ENCODE results near the gene NPAS3.

DNA sequence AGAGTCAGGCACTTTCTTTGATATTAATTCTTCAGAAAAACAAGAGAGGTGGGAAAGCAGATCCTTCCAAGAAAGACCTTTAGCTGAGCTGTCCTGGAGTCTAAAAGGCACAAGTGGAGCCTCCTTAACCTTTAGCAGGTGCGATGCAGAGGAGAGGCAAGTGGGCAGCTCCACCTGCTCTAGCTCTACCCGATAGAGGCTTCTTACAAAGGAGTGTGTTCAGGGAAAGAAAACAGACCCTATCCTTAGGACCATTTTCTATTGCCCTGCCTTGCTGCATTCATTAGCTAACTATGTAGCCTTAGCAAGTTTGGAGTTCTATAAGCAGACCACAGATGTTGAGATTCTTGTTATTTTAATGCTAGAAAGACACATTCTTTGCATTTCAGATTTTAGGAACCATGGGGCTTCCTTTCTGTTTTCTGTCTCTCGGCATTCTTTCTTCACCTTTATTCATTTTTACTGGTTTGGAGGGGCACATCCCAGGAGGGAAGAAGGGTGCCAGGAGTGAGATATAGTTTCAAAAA, 797.7 kb downstream of the NPAS3 start:
- TF ChIP-seq, protein P1, sequence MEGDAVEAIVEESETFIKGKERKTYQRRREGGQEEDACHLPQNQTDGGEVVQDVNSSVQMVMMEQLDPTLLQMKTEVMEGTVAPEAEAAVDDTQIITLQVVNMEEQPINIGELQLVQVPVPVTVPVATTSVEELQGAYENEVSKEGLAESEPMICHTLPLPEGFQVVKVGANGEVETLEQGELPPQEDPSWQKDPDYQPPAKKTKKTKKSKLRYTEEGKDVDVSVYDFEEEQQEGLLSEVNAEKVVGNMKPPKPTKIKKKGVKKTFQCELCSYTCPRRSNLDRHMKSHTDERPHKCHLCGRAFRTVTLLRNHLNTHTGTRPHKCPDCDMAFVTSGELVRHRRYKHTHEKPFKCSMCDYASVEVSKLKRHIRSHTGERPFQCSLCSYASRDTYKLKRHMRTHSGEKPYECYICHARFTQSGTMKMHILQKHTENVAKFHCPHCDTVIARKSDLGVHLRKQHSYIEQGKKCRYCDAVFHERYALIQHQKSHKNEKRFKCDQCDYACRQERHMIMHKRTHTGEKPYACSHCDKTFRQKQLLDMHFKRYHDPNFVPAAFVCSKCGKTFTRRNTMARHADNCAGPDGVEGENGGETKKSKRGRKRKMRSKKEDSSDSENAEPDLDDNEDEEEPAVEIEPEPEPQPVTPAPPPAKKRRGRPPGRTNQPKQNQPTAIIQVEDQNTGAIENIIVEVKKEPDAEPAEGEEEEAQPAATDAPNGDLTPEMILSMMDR (IDR thresholded peaks at IDR 0.05): no peak
- TF ChIP-seq POLR2A (IDR thresholded peaks at IDR 0.05): no peak
